ENCODE results near the gene SNX1.
"Not testable (repeated sequence)": the region's sequence is repeated elsewhere in the genome, so short reads cannot be mapped to it uniquely, and the experiment has no call there.

Gene SNX1

GRCh38 chr15:64110950-64111678 lies 15.3 kb downstream of the SNX1 start:
- Histone ChIP-seq H3K27me3 (ENCODE audit: control insufficient read depth, insufficient read depth, low read length) (no peaks in the 10 kb centered on the region), H3K27ac (ENCODE audit: low read depth, low read length) (no peak overlapping the region), H3K36me3 (ENCODE audit: control insufficient read depth, insufficient read depth, low read length) (peaks cover 7% of the 10 kb centered on the region), H3K4me1 (ENCODE audit: control insufficient read depth, insufficient read depth, low read length) (peaks cover 2% of the 10 kb centered on the region), H3K9ac (ENCODE audit: low read length) (no peak overlapping the region), H3K4me3 (ENCODE audit: low read length) (no peak overlapping the region)

- H3K36me3 ChIP-seq (ENCODE audit: control insufficient read depth, insufficient read depth, low read length): peaks cover 9% of the 10 kb centered on the region
- H3K4me1 ChIP-seq (ENCODE audit: control insufficient read depth, insufficient read depth, low read length): peaks cover 2% of the 10 kb centered on the region
- H3K27ac ChIP-seq (ENCODE audit: low read depth, low read length): no peak overlapping the region
- no peak overlapping the region for H3K9ac ChIP-seq (ENCODE audit: low read length)
- no peaks in the 10 kb centered on the region for H3K27me3 ChIP-seq (ENCODE audit: control insufficient read depth, insufficient read depth, low read length)
- no peak overlapping the region for H3K4me3 ChIP-seq (ENCODE audit: low read length)
Observed at GRCh38 chr15:64111679-64112050, 15.9 kb downstream of the SNX1 start.

GRCh38 chr15:64112073-64112772 lies 16.4 kb downstream of the SNX1 start:
- Histone ChIP-seq H3K9ac (ENCODE audit: low read length) (no peak overlapping the region), H3K36me3 (ENCODE audit: control insufficient read depth, insufficient read depth, low read length) (peaks cover 12% of the 10 kb centered on the region), H3K4me3 (ENCODE audit: low read length) (no peak overlapping the region), H3K27me3 (ENCODE audit: control insufficient read depth, insufficient read depth, low read length) (no peaks in the 10 kb centered on the region), H3K4me1 (ENCODE audit: control insufficient read depth, insufficient read depth, low read length) (no peaks in the 10 kb centered on the region), H3K27ac (ENCODE audit: low read depth, low read length) (no peak overlapping the region)

GRCh38 chr15:64112904-64113303 lies 17.1 kb downstream of the SNX1 start:
- Histone ChIP-seq H3K27me3 (ENCODE audit: control insufficient read depth, insufficient read depth, low read length) (no peaks in the 10 kb centered on the region), H3K36me3 (ENCODE audit: control insufficient read depth, insufficient read depth, low read length) (peaks cover 14% of the 10 kb centered on the region), H3K9ac (ENCODE audit: low read length) (no peak overlapping the region), H3K4me3 (ENCODE audit: low read length) (no peak overlapping the region), H3K27ac (ENCODE audit: low read depth, low read length) (no peak overlapping the region), H3K4me1 (ENCODE audit: control insufficient read depth, insufficient read depth, low read length) (no peaks in the 10 kb centered on the region)

DNA sequence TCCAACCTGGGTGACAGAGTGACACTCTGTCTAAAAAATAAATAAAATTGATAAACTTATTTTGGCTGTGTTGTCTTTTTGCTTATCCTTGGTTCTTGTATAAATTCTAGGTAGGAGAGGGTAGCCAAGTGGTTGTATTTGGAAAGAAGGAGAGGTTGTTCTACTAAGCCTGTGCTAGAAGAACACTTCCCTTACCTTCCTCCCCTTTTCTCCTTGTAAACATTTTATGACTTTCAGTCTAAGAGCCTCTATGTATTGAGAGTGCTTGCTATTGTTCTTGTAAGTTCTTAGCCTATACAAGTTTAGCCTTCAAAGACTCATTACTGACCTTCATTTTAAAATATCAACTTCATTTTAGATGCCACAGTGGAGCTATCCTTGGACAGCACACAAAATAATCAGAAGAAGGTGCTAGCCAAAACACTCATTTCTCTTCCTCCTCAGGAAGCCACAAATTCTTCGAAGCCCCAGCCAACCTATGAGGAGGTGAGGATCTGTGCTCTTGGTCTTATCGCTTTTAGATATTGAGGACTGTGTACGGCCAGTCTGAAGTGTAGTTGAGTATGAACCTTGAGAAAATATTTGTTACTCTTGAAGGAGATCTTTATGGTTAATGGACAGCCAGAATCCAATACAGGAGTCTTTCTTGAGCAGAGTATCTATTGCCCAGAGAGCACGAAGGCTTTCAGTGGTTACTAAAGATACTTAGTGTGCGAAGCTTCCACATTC lies 22.1 kb downstream of the SNX1 start:
- peaks cover 35% of the 10 kb centered on the region for H3K36me3 ChIP-seq (ENCODE audit: control insufficient read depth, insufficient read depth, low read length)
- H3K4me1 ChIP-seq (ENCODE audit: control insufficient read depth, insufficient read depth, low read length): no peaks in the 10 kb centered on the region
- no peak overlapping the region for H3K27ac ChIP-seq (ENCODE audit: low read depth, low read length)

DNA sequence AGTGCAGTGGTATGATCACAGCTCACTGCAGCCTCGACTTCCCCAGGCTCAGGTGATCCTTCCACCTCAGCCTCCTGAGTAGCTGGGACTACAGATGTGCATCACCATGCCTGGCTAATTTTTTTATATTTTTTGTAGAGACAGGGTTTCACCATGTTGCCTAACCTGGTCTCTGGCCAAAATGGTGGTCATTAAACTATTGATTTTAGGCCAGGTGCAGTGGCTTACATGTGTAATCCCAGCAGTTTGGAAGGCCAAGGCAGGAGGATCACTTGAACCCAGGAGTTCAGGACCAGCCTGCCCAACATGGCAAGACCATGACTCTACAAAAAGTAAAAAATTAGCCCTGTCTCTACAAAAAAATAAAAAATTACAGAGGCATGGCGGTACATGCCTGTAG lies 24.5 kb downstream of the SNX1 start:
- H3K27me3 ChIP-seq (ENCODE audit: control insufficient read depth, insufficient read depth, low read length); H3K9ac ChIP-seq (ENCODE audit: low read length); H3K4me3 ChIP-seq (ENCODE audit: low read length); H3K4me1 ChIP-seq (ENCODE audit: control insufficient read depth, insufficient read depth, low read length); H3K27ac ChIP-seq (ENCODE audit: low read depth, low read length): not testable (repeated sequence)
- H3K36me3 ChIP-seq (ENCODE audit: control insufficient read depth, insufficient read depth, low read length): peaks cover 31% of the 10 kb centered on the region

More for the DNA sequence above, 22.1 kb downstream of the SNX1 start:
- Histone ChIP-seq H3K9ac (ENCODE audit: low read length) (no peak overlapping the region), H3K27me3 (ENCODE audit: control insufficient read depth, insufficient read depth, low read length) (no peaks in the 10 kb centered on the region), H3K4me3 (ENCODE audit: low read length) (no peak overlapping the region)

- Histone ChIP-seq H3K9ac (ENCODE audit: low read length) (no peak overlapping the region), H3K27ac (ENCODE audit: low read depth, low read length) (no peak overlapping the region), H3K27me3 (ENCODE audit: control insufficient read depth, insufficient read depth, low read length) (no peaks in the 10 kb centered on the region), H3K36me3 (ENCODE audit: control insufficient read depth, insufficient read depth, low read length) (peaks cover 32% of the 10 kb centered on the region), H3K4me1 (ENCODE audit: control insufficient read depth, insufficient read depth, low read length) (no peaks in the 10 kb centered on the region), H3K4me3 (ENCODE audit: low read length) (no peak overlapping the region)
Observed at GRCh38 chr15:64121614-64122013, 25.8 kb downstream of the SNX1 start.

DNA sequence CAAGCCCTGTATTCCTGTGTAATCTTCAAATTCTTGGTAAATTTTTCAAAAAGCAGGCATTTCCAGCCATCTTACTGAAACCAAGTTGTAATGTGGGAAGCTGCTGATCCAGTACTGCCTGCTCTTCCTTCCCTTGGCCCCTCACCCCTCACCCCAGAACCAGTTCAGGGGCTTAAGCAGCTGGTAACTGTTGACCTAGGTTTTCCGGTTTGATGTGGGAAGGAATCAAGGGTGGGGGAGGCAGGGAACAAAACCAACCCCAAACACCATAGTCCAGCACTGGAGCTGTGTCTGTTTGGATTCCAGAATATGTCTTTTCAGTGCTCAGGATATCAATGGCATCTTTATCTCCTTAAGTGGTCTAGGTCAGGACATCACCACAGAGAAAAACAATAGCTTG lies 26.7 kb downstream of the SNX1 start:
- Histone ChIP-seq H3K4me3 (ENCODE audit: low read length) (no peak overlapping the region), H3K27me3 (ENCODE audit: control insufficient read depth, insufficient read depth, low read length) (no peaks in the 10 kb centered on the region), H3K27ac (ENCODE audit: low read depth, low read length) (no peak overlapping the region), H3K9ac (ENCODE audit: low read length) (no peak overlapping the region), H3K36me3 (ENCODE audit: control insufficient read depth, insufficient read depth, low read length) (peaks cover 34% of the 10 kb centered on the region), H3K4me1 (ENCODE audit: control insufficient read depth, insufficient read depth, low read length) (no peaks in the 10 kb centered on the region)

- Histone ChIP-seq H3K36me3 (ENCODE audit: control insufficient read depth, insufficient read depth, low read length) (peaks cover 37% of the 10 kb centered on the region), H3K27ac (ENCODE audit: low read depth, low read length) (no peak overlapping the region), H3K27me3 (ENCODE audit: control insufficient read depth, insufficient read depth, low read length) (no peaks in the 10 kb centered on the region), H3K9ac (ENCODE audit: low read length) (no peak overlapping the region), H3K4me3 (ENCODE audit: low read length) (no peak overlapping the region), H3K4me1 (ENCODE audit: control insufficient read depth, insufficient read depth, low read length) (no peaks in the 10 kb centered on the region)
Observed at GRCh38 chr15:64122936-64123351, 27.2 kb downstream of the SNX1 start.

DNA sequence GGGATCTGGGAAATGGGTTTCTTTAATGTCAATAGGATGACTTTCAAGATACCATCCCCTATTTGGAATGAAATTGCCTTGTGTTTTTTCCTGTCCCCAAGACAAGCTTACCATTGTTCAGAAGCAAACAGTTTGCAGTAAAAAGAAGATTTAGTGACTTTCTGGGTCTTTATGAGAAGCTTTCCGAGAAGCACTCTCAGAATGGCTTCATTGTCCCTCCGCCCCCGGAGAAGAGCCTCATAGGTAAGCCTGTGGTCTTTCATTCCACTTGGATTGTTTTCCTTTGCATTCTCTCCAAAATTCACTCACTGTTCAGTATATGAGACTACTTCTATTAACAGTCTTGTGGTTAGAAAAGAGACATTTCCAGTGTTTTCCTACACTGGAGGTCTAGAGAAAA lies 30.2 kb downstream of the SNX1 start:
- Histone ChIP-seq H3K4me3 (ENCODE audit: low read length) (no peak overlapping the region), H3K9ac (ENCODE audit: low read length) (no peak overlapping the region), H3K4me1 (ENCODE audit: control insufficient read depth, insufficient read depth, low read length) (no peaks in the 10 kb centered on the region), H3K36me3 (ENCODE audit: control insufficient read depth, insufficient read depth, low read length) (peaks cover 43% of the 10 kb centered on the region), H3K27me3 (ENCODE audit: control insufficient read depth, insufficient read depth, low read length) (no peaks in the 10 kb centered on the region), H3K27ac (ENCODE audit: low read depth, low read length) (no peak overlapping the region)

DNA sequence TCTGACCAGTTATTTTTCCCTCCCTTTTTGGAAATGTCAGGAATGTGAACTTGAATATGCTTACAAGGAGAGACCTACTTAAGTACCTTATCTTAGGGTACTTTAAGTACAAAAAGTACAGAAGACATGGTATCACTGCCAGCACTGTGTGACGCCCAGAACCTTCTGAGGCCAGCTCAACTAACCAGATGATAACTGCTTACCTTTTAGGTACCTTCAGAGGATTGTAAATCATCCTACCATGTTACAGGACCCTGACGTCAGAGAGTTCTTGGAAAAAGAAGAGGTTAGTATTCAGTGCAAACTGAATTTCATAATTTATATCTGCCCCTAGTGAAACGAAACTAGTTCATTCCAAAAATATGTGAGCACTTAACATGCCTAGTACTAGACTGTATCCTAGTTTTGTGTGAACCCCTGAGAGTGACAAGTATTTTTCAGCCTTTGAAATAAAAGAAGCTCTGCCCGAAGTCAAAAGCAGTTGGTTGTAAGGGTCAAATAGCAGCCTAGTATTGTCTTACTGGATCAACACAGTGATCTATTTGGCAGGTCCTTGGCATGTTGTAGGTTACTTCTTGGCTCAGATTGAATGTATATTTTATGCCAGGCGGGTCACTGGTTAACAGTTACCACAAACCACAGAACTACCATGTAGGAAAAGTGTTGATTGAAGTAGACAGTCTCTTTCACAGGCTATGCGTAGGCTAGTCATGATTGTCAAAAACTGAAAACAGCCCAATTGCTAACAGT lies 31.9 kb downstream of the SNX1 start:
- H3K4me3 ChIP-seq (ENCODE audit: low read length): no peak overlapping the region
- H3K4me1 ChIP-seq (ENCODE audit: control insufficient read depth, insufficient read depth, low read length): no peaks in the 10 kb centered on the region
- H3K36me3 ChIP-seq (ENCODE audit: control insufficient read depth, insufficient read depth, low read length): peaks cover 52% of the 10 kb centered on the region
- no peak overlapping the region for H3K27ac ChIP-seq (ENCODE audit: low read depth, low read length)
- no peak overlapping the region for H3K9ac ChIP-seq (ENCODE audit: low read length)
- no peaks in the 10 kb centered on the region for H3K27me3 ChIP-seq (ENCODE audit: control insufficient read depth, insufficient read depth, low read length)

DNA sequence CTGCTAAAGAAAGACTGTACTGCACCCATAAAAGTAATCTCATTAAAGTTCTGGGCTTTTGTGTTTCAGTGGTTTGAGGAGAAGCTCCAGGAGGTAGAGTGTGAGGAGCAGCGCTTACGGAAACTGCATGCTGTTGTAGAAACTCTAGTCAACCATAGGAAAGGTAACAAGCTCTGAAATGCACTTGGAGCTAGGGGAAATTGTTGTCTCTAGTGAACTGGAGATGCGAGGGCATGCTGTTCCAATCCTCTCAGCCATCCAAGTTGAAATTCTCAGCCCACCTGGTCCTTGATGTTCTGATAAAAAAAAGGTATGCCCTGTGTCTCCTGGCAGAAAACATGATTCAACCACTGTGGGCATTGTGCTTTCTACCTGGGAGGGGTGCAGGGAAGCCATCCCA lies 34.4 kb downstream of the SNX1 start:
- H3K36me3 ChIP-seq (ENCODE audit: control insufficient read depth, insufficient read depth, low read length): peaks cover 65% of the 10 kb centered on the region
- peaks cover 4% of the 10 kb centered on the region for H3K4me1 ChIP-seq (ENCODE audit: control insufficient read depth, insufficient read depth, low read length)
- no peaks in the 10 kb centered on the region for H3K27me3 ChIP-seq (ENCODE audit: control insufficient read depth, insufficient read depth, low read length)
- H3K27ac ChIP-seq (ENCODE audit: low read depth, low read length): no peak overlapping the region
- H3K9ac ChIP-seq (ENCODE audit: low read length): no peak overlapping the region
- H3K4me3 ChIP-seq (ENCODE audit: low read length): no peak overlapping the region

Measured in rectal smooth muscle tissue (tissue), 1 donor.